HepG2 (cell line): Measurements from ENCODE around the gene ARMC5. TPM values are rescaled to one million over a fixed set of nuclear protein-coding genes. Genes with fewer than 3 reads are reported as not detected.

Experiments used
- ARID2 ChIP-seq: sonication (generic); formaldehyde crosslinking; IDR thresholded peaks from 2 replicates; pipeline ENCODE4 v1.8.1; 2022; ENCODE audit warnings: mild to moderate bottlenecking, missing genetic modification reagents, borderline replicate concordance
- ASH2L ChIP-seq: fragments of 300-600, 200-600 bp; sonication (generic); IDR thresholded peaks from 2 replicates; pipeline ENCODE4 v1.7.0; 2017; ENCODE audit warnings: low read depth, mild to moderate bottlenecking, moderate library complexity, mixed read lengths, low read length; ENCODE audit not compliant: insufficient read length
- GLI4 ChIP-seq: sonication (generic); formaldehyde crosslinking; IDR thresholded peaks from 2 replicates; pipeline ENCODE4 v1.5.1; 2020; ENCODE audit warnings: missing genetic modification reagents, mild to moderate bottlenecking, moderate library complexity, borderline replicate concordance
- HOXA7 ChIP-seq: sonication (generic); formaldehyde crosslinking; IDR thresholded peaks from 2 replicates; pipeline ENCODE4 v1.8.1; 2022; ENCODE audit warnings: mild to moderate bottlenecking, missing genetic modification reagents, moderate library complexity
- KDM5B ChIP-seq: sonication (generic); formaldehyde crosslinking; IDR thresholded peaks from 2 replicates; pipeline ENCODE4 v1.4.0; 2020; ENCODE audit warnings: missing genetic modification reagents, mild to moderate bottlenecking, borderline replicate concordance
- MZF1 ChIP-seq: sonication (generic); formaldehyde crosslinking; IDR thresholded peaks from 2 replicates; pipeline ENCODE4 v1.8.1; 2023; ENCODE audit warnings: mild to moderate bottlenecking, missing genetic modification reagents, borderline replicate concordance
- NCOA1 ChIP-seq: sonication (generic); formaldehyde crosslinking; IDR thresholded peaks from 2 replicates; pipeline ENCODE4 v1.9.0; 2021; ENCODE audit warnings: missing genetic modification reagents
- NR2F6 ChIP-seq, 2 experiments: IDR thresholded peaks; 2 replicates each; pipeline ENCODE4 v1.6.1; 2016; ENCODE audit warnings: antibody characterized with exemption in 1 of 2, mild to moderate bottlenecking in 1 of 2
- RBFOX2 ChIP-seq: fragments of 200-400 bp; formaldehyde crosslinking; IDR thresholded peaks from 2 replicates; pipeline ENCODE4 v1.6.1; 2017; ENCODE audit warnings: low read depth, mild to moderate bottlenecking, low read length
- YY1 ChIP-seq: IDR thresholded peaks from 2 replicates; pipeline ENCODE4 v1.6.1; 2011; ENCODE audit warnings: low read length, low read depth, moderate library complexity, mild to moderate bottlenecking; ENCODE audit not compliant: insufficient read depth, insufficient replicate concordance
- ZNF331 ChIP-seq: sonication (generic); formaldehyde crosslinking; IDR thresholded peaks from 2 replicates; pipeline ENCODE4 v1.4.0; 2020; ENCODE audit warnings: missing genetic modification reagents
- ZNF530 ChIP-seq: sonication (generic); formaldehyde crosslinking; IDR thresholded peaks from 2 replicates; pipeline ENCODE4 v1.5.0; 2020; ENCODE audit warnings: low read depth, mild to moderate bottlenecking, missing genetic modification reagents
- ZNF713 ChIP-seq: sonication (generic); formaldehyde crosslinking; IDR thresholded peaks from 2 replicates; pipeline ENCODE4 v1.4.0; 2020; ENCODE audit warnings: mild to moderate bottlenecking, missing genetic modification reagents
- ZNF781 ChIP-seq: sonication (generic); formaldehyde crosslinking; IDR thresholded peaks from 2 replicates; pipeline ENCODE4 v1.5.1; 2020; ENCODE audit warnings: borderline replicate concordance, mild to moderate bottlenecking, missing genetic modification reagents; ENCODE audit errors: not compliant biosample characterization
- polyA plus RNA-seq, 8 experiments: library from polyadenylated mRNA; depleted of rRNA in 3 of 8; stranded (reverse) in 7 of 8; unstranded in 1 of 8; fragments of >200 nt; fragmentation: Illumina TruSeq in 4 of 8; extraction: Trizol in 4 of 8; gene quantifications; 2 replicates each; pipeline versions ENCODE4 v1.2.1 to v1.2.3, GENCODE V29; 2011 to 2016; ENCODE audit warnings: low read depth in 4 of 8, missing spikeins in 1 of 8, mixed read lengths in 1 of 8; ENCODE audit not compliant: insufficient read depth in 1 of 8
- total RNA-seq, 5 experiments: library from RNA; depleted of rRNA; stranded (reverse); fragments of >200 nt; fragmentation: Illumina TruSeq; extraction: Trizol; gene quantifications; 2 replicates each; pipeline ENCODE4 v1.2.3, GENCODE V29; 2016; ENCODE audit warnings: low read depth in 1 of 5
- TF ChIP-seq, protein P1 (sequence below): sonication (generic); formaldehyde crosslinking; IDR thresholded peaks from one replicate; pipeline ENCODE4 v1.5.1; 2020; ENCODE audit warnings: mild to moderate bottlenecking, missing genetic modification reagents; ENCODE audit errors: not compliant biosample characterization
- TF ChIP-seq, protein P2 (sequence below): sonication (generic); formaldehyde crosslinking; IDR thresholded peaks from 2 replicates; pipeline ENCODE4 v1.5.0; 2020; ENCODE audit warnings: missing genetic modification reagents
- TF ChIP-seq, protein P3 (sequence below): sonication (generic); formaldehyde crosslinking; IDR thresholded peaks from 2 replicates; pipeline ENCODE4 v1.5.0; 2020; ENCODE audit warnings: missing genetic modification reagents

The ARMC5 gene
- total and polyA plus RNA-seq, 2 of the 13 experiments (the other 11 are each of a cell fraction or from before 2014, with no cell fraction given): 10.8 to 22.3 TPM

DNA sequence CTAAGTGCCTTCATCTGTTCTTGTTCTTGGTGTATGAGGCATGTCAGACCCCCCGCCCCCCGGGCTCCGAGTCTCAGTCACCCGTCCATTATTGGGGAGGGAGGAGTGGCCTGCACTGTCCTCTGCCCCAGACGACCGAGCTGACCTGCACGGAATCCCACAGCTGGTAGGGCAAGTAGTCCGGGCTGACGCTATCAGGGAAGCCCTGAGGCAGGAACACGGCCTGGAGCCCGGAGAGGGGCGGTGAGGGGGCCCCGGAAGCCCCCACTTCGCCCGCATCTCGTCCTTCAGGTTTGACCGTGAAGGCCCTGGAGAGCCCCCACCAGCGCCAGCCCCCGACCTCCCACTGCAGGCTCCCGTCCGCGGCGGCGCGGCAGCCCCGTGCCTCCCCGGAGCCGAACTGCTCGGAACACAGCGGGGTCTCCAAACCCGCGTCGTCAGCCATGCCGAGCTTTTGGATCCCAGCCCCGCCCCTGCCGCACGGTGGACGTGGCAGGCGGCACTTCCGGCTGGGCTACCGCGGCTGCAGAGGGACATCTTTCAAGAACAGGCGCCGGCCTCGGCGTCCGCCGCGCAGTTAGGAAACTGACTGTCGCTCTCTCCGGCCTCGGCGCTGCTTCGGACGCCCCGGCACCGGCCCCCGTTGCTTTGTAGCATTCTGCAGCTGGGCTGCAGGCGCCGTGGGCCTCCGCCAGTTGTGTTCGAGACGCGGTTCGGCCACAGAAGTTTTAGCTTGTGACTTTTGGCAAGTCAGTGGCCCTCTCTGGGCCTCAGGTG lies 48.8 kb downstream of the ARMC5 start, which contains the start of gene RUSF1 (continued):
- TF ChIP-seq ASH2L (peak; percentile 92), MZF1 (peak; percentile 90; the same call in 1 of the 2 replicates), ZNF530 (no peak), ZNF781 (CRISPR knock-in tag) (peak; percentile 94), NCOA1 (CRISPR knock-in tag) (no peak), RBFOX2 (peak; percentile 100), ARID2 (CRISPR knock-in tag) (peak; percentile 84; the same call in 1 of the 2 replicates), HOXA7 (CRISPR knock-in tag) (no peak), KDM5B (CRISPR knock-in tag) (peak; percentile 94), ZNF331 (CRISPR knock-in tag) (peak; percentile 96), NR2F6 (IDR thresholded peaks at IDR 0.05) (no peak), NR2F6 (CRISPR knock-in tag; IDR thresholded peaks at IDR 0.05) (peak; percentile 74), YY1 (peak; percentile 94), GLI4 (CRISPR knock-in tag) (peak; percentile 97), ZNF713 (peak; percentile 98)
- TF ChIP-seq, protein P1, sequence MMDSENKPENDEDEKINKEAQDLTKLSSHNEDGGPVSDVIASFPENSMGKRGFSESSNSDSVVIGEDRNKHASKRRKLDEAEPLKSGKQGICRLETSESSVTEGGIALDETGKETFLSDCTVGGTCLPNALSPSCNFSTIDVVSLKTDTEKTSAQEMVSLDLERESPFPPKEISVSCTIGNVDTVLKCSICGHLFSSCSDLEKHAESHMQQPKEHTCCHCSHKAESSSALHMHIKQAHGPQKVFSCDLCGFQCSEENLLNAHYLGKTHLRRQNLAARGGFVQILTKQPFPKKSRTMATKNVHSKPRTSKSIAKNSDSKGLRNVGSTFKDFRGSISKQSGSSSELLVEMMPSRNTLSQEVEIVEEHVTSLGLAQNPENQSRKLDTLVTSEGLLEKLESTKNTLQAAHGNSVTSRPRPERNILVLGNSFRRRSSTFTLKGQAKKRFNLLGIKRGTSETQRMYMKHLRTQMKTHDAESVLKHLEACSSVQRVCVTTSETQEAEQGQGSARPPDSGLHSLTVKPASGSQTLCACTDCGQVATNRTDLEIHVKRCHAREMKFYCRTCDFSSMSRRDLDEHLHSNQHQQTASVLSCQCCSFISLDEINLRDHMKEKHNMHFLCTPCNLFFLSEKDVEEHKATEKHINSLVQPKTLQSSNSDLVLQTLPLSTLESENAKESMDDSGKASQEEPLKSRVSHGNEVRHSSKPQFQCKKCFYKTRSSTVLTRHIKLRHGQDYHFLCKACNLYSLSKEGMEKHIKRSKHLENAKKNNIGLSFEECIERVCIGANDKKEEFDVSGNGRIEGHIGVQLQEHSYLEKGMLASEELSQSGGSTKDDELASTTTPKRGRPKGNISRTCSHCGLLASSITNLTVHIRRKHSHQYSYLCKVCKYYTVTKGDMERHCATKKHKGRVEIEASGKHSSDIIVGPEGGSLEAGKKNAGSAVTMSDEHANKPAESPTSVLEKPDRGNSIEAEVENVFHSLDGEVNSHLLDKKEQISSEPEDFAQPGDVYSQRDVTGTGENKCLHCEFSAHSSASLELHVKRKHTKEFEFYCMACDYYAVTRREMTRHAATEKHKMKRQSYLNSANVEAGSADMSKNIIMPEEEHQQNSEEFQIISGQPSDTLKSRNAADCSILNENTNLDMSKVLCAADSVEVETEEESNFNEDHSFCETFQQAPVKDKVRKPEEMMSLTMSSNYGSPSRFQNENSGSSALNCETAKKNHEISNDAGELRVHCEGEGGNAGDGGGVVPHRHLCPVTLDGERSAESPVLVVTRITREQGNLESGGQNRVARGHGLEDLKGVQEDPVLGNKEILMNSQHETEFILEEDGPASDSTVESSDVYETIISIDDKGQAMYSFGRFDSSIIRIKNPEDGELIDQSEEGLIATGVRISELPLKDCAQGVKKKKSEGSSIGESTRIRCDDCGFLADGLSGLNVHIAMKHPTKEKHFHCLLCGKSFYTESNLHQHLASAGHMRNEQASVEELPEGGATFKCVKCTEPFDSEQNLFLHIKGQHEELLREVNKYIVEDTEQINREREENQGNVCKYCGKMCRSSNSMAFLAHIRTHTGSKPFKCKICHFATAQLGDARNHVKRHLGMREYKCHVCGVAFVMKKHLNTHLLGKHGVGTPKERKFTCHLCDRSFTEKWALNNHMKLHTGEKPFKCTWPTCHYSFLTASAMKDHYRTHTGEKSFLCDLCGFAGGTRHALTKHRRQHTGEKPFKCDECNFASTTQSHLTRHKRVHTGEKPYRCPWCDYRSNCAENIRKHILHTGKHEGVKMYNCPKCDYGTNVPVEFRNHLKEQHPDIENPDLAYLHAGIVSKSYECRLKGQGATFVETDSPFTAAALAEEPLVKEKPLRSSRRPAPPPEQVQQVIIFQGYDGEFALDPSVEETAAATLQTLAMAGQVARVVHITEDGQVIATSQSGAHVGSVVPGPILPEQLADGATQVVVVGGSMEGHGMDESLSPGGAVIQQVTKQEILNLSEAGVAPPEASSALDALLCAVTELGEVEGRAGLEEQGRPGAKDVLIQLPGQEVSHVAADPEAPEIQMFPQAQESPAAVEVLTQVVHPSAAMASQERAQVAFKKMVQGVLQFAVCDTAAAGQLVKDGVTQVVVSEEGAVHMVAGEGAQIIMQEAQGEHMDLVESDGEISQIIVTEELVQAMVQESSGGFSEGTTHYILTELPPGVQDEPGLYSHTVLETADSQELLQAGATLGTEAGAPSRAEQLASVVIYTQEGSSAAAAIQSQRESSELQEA: peak; percentile 95
- TF ChIP-seq, protein P2, sequence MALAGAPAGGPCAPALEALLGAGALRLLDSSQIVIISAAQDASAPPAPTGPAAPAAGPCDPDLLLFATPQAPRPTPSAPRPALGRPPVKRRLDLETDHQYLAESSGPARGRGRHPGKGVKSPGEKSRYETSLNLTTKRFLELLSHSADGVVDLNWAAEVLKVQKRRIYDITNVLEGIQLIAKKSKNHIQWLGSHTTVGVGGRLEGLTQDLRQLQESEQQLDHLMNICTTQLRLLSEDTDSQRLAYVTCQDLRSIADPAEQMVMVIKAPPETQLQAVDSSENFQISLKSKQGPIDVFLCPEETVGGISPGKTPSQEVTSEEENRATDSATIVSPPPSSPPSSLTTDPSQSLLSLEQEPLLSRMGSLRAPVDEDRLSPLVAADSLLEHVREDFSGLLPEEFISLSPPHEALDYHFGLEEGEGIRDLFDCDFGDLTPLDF (CRISPR knock-in tag): 0 out of 2 replicates have a peak, but pooled peaks have one; percentile 57
- TF ChIP-seq, protein P3, sequence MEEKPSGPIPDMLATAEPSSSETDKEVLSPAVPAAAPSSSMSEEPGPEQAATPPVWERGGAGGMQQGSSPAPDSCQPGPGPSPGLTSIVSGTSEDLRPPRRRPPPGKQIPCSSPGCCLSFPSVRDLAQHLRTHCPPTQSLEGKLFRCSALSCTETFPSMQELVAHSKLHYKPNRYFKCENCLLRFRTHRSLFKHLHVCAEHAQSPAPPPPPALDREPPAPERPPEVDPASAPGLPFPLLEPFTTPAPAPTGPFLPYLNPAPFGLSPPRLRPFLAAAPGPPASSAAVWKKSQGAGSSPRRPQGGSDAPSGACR (CRISPR knock-in tag): peak; percentile 86; the same call in 1 of the 2 replicates
